Fibroblast of lung (primary cell): Measurements from ENCODE around the gene PNLDC1. TPM values are rescaled to one million over a fixed set of nuclear protein-coding genes. Genes with fewer than 3 reads are reported as not detected.
"Not testable (repeated sequence)": the region's sequence is repeated elsewhere in the genome, so short reads cannot be mapped to it uniquely, and the experiment has no call there.

Experiments
- DNase-seq, 2 donors: peaks; one replicate each; pipeline versions ENCODE4 v3.0.0 to v3.0.0-alpha.2; 2010; ENCODE audit warnings: low read depth in 2 of 2
- H2AFZ ChIP-seq: 2 replicates; pipeline ENCODE4 v1.5.1; 2012; ENCODE audit warnings: low read length, control low read depth, inconsistent platforms
- H3K27ac ChIP-seq: 2 replicates; pipeline ENCODE4 v1.5.1; 2011; ENCODE audit warnings: low read length, control low read depth; ENCODE audit not compliant: insufficient read depth
- H3K27me3 ChIP-seq: 2 replicates; pipeline ENCODE4 v1.5.1; 2011; ENCODE audit warnings: mild to moderate bottlenecking, low read length; ENCODE audit not compliant: control insufficient read depth, insufficient read depth
- H3K36me3 ChIP-seq: 2 replicates; pipeline ENCODE4 v1.5.1; 2011; ENCODE audit warnings: low read length; ENCODE audit not compliant: control insufficient read depth, insufficient read depth
- H3K4me1 ChIP-seq: 2 replicates; pipeline ENCODE4 v1.5.1; 2011; ENCODE audit warnings: low read length; ENCODE audit not compliant: control insufficient read depth, insufficient read depth; ENCODE audit errors: extremely low read depth
- H3K4me2 ChIP-seq: 2 replicates; pipeline ENCODE4 v1.5.1; 2011; ENCODE audit warnings: low read length, control low read depth; ENCODE audit not compliant: insufficient read depth; ENCODE audit errors: extremely low read depth
- H3K4me3 ChIP-seq, 4 experiments: fragments of 200-600 bp in 1 of 4; sonication (generic) in 1 of 4; replicated peaks in 1 of 4; 2 replicates each; pipeline ENCODE4 v1.5.1; 2011 to 2016; ENCODE audit warnings: low read length in 4 of 4, low read depth in 3 of 4, mild to moderate bottlenecking in 3 of 4, control low read depth in 2 of 4, inconsistent platforms in 1 of 4, mixed read lengths in 1 of 4; ENCODE audit not compliant: insufficient read depth in 1 of 4; ENCODE audit errors: control extremely low read depth in 1 of 4
- H3K79me2 ChIP-seq: 2 replicates; pipeline ENCODE4 v1.5.1; 2012; ENCODE audit warnings: mild to moderate bottlenecking, low read length, inconsistent platforms; ENCODE audit not compliant: control insufficient read depth, insufficient read depth
- H3K9ac ChIP-seq: 2 replicates; pipeline ENCODE4 v1.5.1; 2011; ENCODE audit warnings: mild to moderate bottlenecking, low read length, control low read depth; ENCODE audit not compliant: insufficient read depth
- H3K9me3 ChIP-seq: 2 replicates; pipeline ENCODE4 v1.5.1; 2012; ENCODE audit warnings: low read depth, low read length; ENCODE audit not compliant: control insufficient read depth, insufficient read depth
- H4K20me1 ChIP-seq: 2 replicates; pipeline ENCODE4 v1.5.1; 2011; ENCODE audit warnings: low read length; ENCODE audit not compliant: control insufficient read depth, insufficient read depth; ENCODE audit errors: extremely low read depth
- EZH2 ChIP-seq: IDR thresholded peaks from 2 replicates; pipeline ENCODE4 v1.5.1; 2012; ENCODE audit warnings: low read length, control low read depth, mild to moderate bottlenecking; ENCODE audit errors: missing control alignments
- polyA plus RNA-seq, 2 donors: library from polyadenylated mRNA; depleted of rRNA in 1 of 2; stranded (reverse) in 1 of 2; unstranded in 1 of 2; fragments of >200 nt; gene quantifications; 2 replicates each; pipeline ENCODE4 v1.2.1, GENCODE V29; 2011 to 2012; ENCODE audit warnings: missing spikeins in 1 of 2
- total RNA-seq: library from RNA; depleted of rRNA; stranded (reverse); fragments of >200 nt; gene quantifications from 2 replicates; pipeline ENCODE4 v1.2.1, GENCODE V29; 2014
- TF ChIP-seq, protein P1 (sequence below), 2 donors: IDR thresholded peaks in 1 of 2; conservative IDR thresholded peaks in 1 of 2; 1 replicate in 1 of 2; 2 replicates in 1 of 2; pipeline ENCODE4 v1.5.1; 2011 to 2012; ENCODE audit warnings: low read length in 2 of 2, control low read depth in 1 of 2, inconsistent platforms in 1 of 2, low read depth in 1 of 2, mild to moderate bottlenecking in 1 of 2

The PNLDC1 gene
- total and polyA plus RNA-seq, 2 donors (not counting 1 experiment from before 2014, with no cell fraction given) = not detected

DNA sequence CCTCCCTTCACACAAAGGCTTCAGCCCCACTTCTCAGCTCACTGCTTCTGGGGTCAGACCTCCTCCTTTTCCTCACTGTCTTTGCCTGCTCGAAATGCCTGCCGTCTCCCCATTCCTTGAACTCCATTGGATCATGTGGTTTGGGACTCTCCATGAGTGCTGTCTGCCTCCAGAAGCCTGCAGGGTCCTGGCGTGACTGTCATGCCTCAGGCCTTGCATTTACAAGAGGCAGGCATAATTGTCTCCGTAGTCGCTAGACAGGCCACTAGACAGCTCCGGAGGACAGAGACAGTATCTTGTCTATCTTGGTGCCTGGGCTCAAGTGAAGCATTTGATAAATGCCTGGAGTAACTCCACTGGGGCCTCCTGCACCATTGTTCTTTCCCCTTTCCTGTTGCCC is 15.3 kb downstream of the PNLDC1 start:
- Histone ChIP-seq H2AFZ (no peak overlapping the region), H3K27me3 (peaks cover 13% of the 10 kb centered on the region), H3K9ac (no peak overlapping the region), H4K20me1 (no peaks in the 10 kb centered on the region), H3K79me2 (no peaks in the 10 kb centered on the region), H3K9me3 (no peaks in the 10 kb centered on the region), H3K4me3 (no peak overlapping the region), H3K4me2 (no peak overlapping the region), H3K4me1 (no peaks in the 10 kb centered on the region), H3K36me3 (no peaks in the 10 kb centered on the region), H3K27ac (no peak overlapping the region)
- TF ChIP-seq EZH2 = no peak
- TF ChIP-seq, protein P1, sequence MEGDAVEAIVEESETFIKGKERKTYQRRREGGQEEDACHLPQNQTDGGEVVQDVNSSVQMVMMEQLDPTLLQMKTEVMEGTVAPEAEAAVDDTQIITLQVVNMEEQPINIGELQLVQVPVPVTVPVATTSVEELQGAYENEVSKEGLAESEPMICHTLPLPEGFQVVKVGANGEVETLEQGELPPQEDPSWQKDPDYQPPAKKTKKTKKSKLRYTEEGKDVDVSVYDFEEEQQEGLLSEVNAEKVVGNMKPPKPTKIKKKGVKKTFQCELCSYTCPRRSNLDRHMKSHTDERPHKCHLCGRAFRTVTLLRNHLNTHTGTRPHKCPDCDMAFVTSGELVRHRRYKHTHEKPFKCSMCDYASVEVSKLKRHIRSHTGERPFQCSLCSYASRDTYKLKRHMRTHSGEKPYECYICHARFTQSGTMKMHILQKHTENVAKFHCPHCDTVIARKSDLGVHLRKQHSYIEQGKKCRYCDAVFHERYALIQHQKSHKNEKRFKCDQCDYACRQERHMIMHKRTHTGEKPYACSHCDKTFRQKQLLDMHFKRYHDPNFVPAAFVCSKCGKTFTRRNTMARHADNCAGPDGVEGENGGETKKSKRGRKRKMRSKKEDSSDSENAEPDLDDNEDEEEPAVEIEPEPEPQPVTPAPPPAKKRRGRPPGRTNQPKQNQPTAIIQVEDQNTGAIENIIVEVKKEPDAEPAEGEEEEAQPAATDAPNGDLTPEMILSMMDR (conservative IDR thresholded peaks at IDR 0.05 in 1 of 2, IDR thresholded peaks at IDR 0.05 in 1 of 2; ENCODE audit: low read depth in 1 of 2, low read length in 2 of 2) = no peak
- DNase-seq = no peak

DNA sequence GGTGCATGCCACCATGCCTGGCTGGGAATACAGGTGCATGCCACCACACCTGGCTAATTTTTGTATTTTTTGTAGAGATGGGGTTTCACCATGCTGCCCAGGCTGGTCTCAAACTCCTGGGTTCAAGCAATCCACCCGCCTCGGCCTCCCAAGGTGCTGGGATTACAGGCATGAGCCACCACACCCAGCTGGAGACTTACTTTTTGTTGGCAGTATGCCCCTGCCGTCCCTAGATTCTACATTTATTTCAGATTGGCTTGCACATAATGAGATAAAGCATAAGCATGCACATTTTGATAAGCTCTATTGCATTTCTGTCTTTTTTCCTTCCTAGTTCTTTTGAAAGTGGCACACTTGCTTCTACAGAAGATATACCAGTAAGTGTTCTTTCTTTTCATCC is 16.7 kb downstream of the PNLDC1 start:
- H3K27me3 ChIP-seq = peaks cover 14% of the 10 kb centered on the region
- H3K9ac ChIP-seq, H3K4me3 ChIP-seq, H3K79me2 ChIP-seq, H3K4me1 ChIP-seq, H4K20me1 ChIP-seq, DNase-seq, H3K36me3 ChIP-seq, H3K4me2 ChIP-seq, H3K9me3 ChIP-seq, H3K27ac ChIP-seq, H2AFZ ChIP-seq: not testable (repeated sequence)

DNA sequence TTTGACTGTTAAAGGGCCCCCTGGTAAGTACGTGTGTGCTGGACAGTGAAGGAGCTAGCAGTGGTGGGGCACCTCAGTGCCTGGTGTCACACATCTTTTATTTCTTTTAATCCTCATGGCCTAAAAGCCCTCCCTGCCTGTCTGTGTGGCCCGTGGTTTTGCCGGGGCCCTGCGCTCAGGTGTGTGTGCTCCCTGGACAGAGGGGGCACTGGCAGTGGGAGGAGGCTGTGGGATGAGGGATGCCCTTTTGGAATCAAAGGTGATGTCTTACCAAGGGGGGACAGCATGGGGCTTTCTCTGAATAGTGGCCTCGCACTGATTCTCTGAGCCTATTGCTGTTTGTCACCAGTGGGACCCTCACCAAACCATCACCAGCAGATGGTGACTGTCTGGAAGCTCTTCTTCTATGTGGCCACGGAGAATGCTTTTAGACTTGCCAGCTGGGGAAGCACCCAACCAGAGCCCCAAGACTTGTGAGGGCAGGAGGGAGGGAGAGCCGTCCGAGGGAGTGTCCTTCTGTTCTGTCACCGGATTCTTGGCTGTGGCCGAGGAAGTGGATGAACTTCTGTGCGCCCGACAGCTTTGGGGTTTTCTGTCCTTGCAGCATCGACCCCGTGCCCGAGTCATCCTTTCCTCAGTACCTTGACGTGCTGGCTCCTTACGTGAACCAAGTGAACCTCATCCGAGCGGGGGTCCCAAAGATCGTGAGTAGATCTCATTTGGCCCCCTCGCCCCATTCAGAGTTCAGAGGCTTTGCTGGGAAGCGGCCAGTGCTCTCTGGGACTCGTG is 18.1 kb downstream of the PNLDC1 start:
- Histone ChIP-seq H3K27me3 (peaks cover 14% of the 10 kb centered on the region), H3K36me3 (no peaks in the 10 kb centered on the region), H3K9ac (no peak overlapping the region), H3K4me3 (no peak overlapping the region), H3K27ac (no peak overlapping the region), H3K4me1 (no peaks in the 10 kb centered on the region), H2AFZ (no peak overlapping the region), H3K79me2 (no peaks in the 10 kb centered on the region), H4K20me1 (no peaks in the 10 kb centered on the region), H3K9me3 (no peaks in the 10 kb centered on the region), H3K4me2 (no peak overlapping the region)
- DNase-seq = no peak
- TF ChIP-seq, protein P1 (conservative IDR thresholded peaks at IDR 0.05 in 1 of 2, IDR thresholded peaks at IDR 0.05 in 1 of 2; ENCODE audit: low read depth in 1 of 2, low read length in 2 of 2) = no peak
- no peak for TF ChIP-seq EZH2
